ENCODE data around the gene DGKB. TPM values are rescaled to one million over a fixed set of nuclear protein-coding genes. Genes with fewer than 3 reads are reported as not detected.

DGKB gene
- total RNA-seq, 4 donors from 2014 or later: 0.07 to 0.95 (median 0.34) TPM

GRCh38 chr7:14821757-14822480, 80.6 kb downstream of the DGKB start:
- no peak for TF ChIP-seq POLR2A (IDR thresholded peaks at IDR 0.05)
- TF ChIP-seq CTCF (IDR thresholded peaks at IDR 0.05 in 4 of 5, conservative IDR thresholded peaks at IDR 0.05 in 1 of 5): no peak
- no peaks in the 10 kb centered on the region for H3K27me3 ChIP-seq
- no peaks in the 10 kb centered on the region for H3K36me3 ChIP-seq
- intact Hi-C loops (cut with DNase I; ENCODE audit: low total_unique reads): no loop called here
- no peak overlapping the region for H3K27ac ChIP-seq
- ATAC-seq (no peak), DNase-seq (no peak)
- H3K4me3 ChIP-seq: no peak overlapping the region
- H3K9me3 ChIP-seq: no peaks in the 10 kb centered on the region
- peaks cover 0 to 6% of the 10 kb centered on the region in 2 donors for H3K4me1 ChIP-seq
- in situ Hi-C loops (cut with MboI; ENCODE audit: low sequenced_read_pairs in 4 of 4): no loop called here

GRCh38 chr7:14818871-14819270, 83.7 kb downstream of the DGKB start:
- no peak for TF ChIP-seq POLR2A (IDR thresholded peaks at IDR 0.05)
- TF ChIP-seq CTCF (IDR thresholded peaks at IDR 0.05 in 4 of 5, conservative IDR thresholded peaks at IDR 0.05 in 1 of 5): no peak
- intact Hi-C loops (cut with DNase I; ENCODE audit: low total_unique reads) (no loop called here), in situ Hi-C loops (cut with MboI; ENCODE audit: low sequenced_read_pairs in 4 of 4) (no loop called here)
- Histone ChIP-seq H3K4me3 (no peak overlapping the region), H3K36me3 (no peaks in the 10 kb centered on the region), H3K27ac (no peak overlapping the region), H3K27me3 (no peaks in the 10 kb centered on the region), H3K9me3 (no peaks in the 10 kb centered on the region), H3K4me1 (no peaks in the 10 kb centered on the region)
- no peak for ATAC-seq
- DNase-seq: no peak

- ATAC-seq (no peak), DNase-seq (no peak)
- Histone ChIP-seq H3K36me3 (no peaks in the 10 kb centered on the region), H3K27me3 (no peaks in the 10 kb centered on the region), H3K27ac (no peak overlapping the region), H3K4me1 (no peaks in the 10 kb centered on the region), H3K4me3 (no peak overlapping the region), H3K9me3 (no peaks in the 10 kb centered on the region)
- intact Hi-C loops (cut with DNase I; ENCODE audit: low total_unique reads) (no loop called here), in situ Hi-C loops (cut with MboI; ENCODE audit: low sequenced_read_pairs in 4 of 4) (no loop called here)
- no peak for TF ChIP-seq POLR2A (IDR thresholded peaks at IDR 0.05)
- no peak for TF ChIP-seq CTCF (IDR thresholded peaks at IDR 0.05 in 4 of 5, conservative IDR thresholded peaks at IDR 0.05 in 1 of 5)
These were observed 84.5 kb downstream of the DGKB start for GRCh38 chr7:14817829-14818614.

- ATAC-seq: no peak
These were observed 95.0 kb downstream of the DGKB start for GRCh38 chr7:14807507-14807906.

More at GRCh38 chr7:14807507-14807906, 95.0 kb downstream of the DGKB start:
- H3K36me3 ChIP-seq: no peaks in the 10 kb centered on the region
- no peak for DNase-seq
- intact Hi-C loops (cut with DNase I; ENCODE audit: low total_unique reads) (no loop called here), in situ Hi-C loops (cut with MboI; ENCODE audit: low sequenced_read_pairs in 4 of 4) (no loop called here)
- no peaks in the 10 kb centered on the region for H3K27me3 ChIP-seq
- H3K4me1 ChIP-seq: no peaks in the 10 kb centered on the region
- no peak overlapping the region for H3K27ac ChIP-seq
- H3K9me3 ChIP-seq: no peaks in the 10 kb centered on the region
- TF ChIP-seq CTCF (IDR thresholded peaks at IDR 0.05 in 4 of 5, conservative IDR thresholded peaks at IDR 0.05 in 1 of 5) (no peak), POLR2A (IDR thresholded peaks at IDR 0.05) (no peak)
- H3K4me3 ChIP-seq: no peak overlapping the region
